Thyroid gland (tissue), 4 donors: Measurements from ENCODE around the gene MGST3. TPM values are rescaled to one million over a fixed set of nuclear protein-coding genes. Genes with fewer than 3 reads are reported as not detected.
"Not testable (repeated sequence)": the region's sequence is repeated elsewhere in the genome, so short reads cannot be mapped to it uniquely, and the experiment has no call there.

Source experiments
- DNase-seq, 2 donors: peaks; one replicate each; pipeline ENCODE4 v3.0.0-alpha.2; 2019
- H3K27ac ChIP-seq, 3 donors: fragments of 200-600 bp; sonication (generic); 1 replicate in 2 of 3; 2 replicates in 1 of 3; pipeline ENCODE4 v1.5.1; 2016 to 2019; ENCODE audit warnings: mild to moderate bottlenecking in 1 of 3, moderate library complexity in 1 of 3
- H3K27me3 ChIP-seq: fragments of 200-600 bp; sonication (generic); one replicate; pipeline ENCODE4 v1.5.1; 2019
- H3K36me3 ChIP-seq, 2 donors: fragments of 200-600 bp; sonication (generic); one replicate each; pipeline ENCODE4 v1.5.1; 2016 to 2019
- H3K4me1 ChIP-seq, 2 donors: fragments of 200-600 bp; sonication (generic); one replicate each; pipeline ENCODE4 v1.5.1; 2017 to 2019
- H3K4me3 ChIP-seq, 3 donors: fragments of 200-600 bp; sonication (generic); replicated peaks in 1 of 3; 1 replicate in 2 of 3; 2 replicates in 1 of 3; pipeline ENCODE4 v1.5.1; 2016; ENCODE audit warnings: mild to moderate bottlenecking in 1 of 3
- H3K9me3 ChIP-seq: fragments of 200-600 bp; sonication (generic); one replicate; pipeline ENCODE4 v1.5.1; 2017
- CTCF ChIP-seq, 6 experiments: fragments of 200-600 bp in 3 of 6; fragments of 450-650 bp in 3 of 6; sonication (generic) in 3 of 6; IDR thresholded peaks; one replicate each; pipeline ENCODE4 v1.5.1; 2016 to 2019; ENCODE audit warnings: antibody characterized with exemption in 6 of 6, mild to moderate bottlenecking in 2 of 6, inconsistent platforms in 1 of 6, moderate library complexity in 1 of 6
- POLR2A ChIP-seq, 2 donors: fragments of 450-650 bp; IDR thresholded peaks; one replicate each; pipeline ENCODE4 v1.6.1; 2017; ENCODE audit warnings: antibody characterized with exemption in 2 of 2, mild to moderate bottlenecking in 2 of 2, moderate library complexity in 1 of 2
- WGBS, 2 donors: methylation state at CpG; one replicate each; pipeline ENCODE4 v1.1.5; 2017; 5-methylcytosine and 5-hydroxymethylcytosine counted together
- intact Hi-C: fragments of 100-400 bp; cut with DNase I; formaldehyde crosslinking; loops from one replicate; pipeline ENCODE4 v1.15.1; 2023
- total RNA-seq, 4 donors: library from RNA; depleted of rRNA; stranded (reverse); fragments of >200 nt; gene quantifications; one replicate each; pipeline ENCODE4 v1.2.3, GENCODE V29; 2016

MGST3 gene
- total RNA-seq, 4 donors from 2014 or later, result 146 to 366 (median 307) TPM

GRCh38 chr1:165603810-165604209, 27.2 kb upstream of the MGST3 start:
- Histone ChIP-seq H3K27ac (no peak overlapping the region), H3K4me1 (peaks cover 5 to 11% of the 10 kb centered on the region in 2 donors), H3K4me3 (no peak overlapping the region), H3K27me3 (no peaks in the 10 kb centered on the region), H3K9me3 (no peaks in the 10 kb centered on the region), H3K36me3 (no peaks in the 10 kb centered on the region)
- DNase-seq, result no peak
- TF ChIP-seq POLR2A (IDR thresholded peaks at IDR 0.05), result no peak
- no peak for TF ChIP-seq CTCF (IDR thresholded peaks at IDR 0.05)
- intact Hi-C loops, result loop anchor here (5.0 to 10.0 kb wide), 2 partner anchors 161 to 308 kb away; partner anchors contain the start of gene TMCO1
- WGBS, 2 donors, result 65 to 66% methylated on average over 2 of the region's 2 CpGs

GRCh38 chr1:165605246-165605645, 25.8 kb upstream of the MGST3 start:
- intact Hi-C loops, result loop anchor here (10.0 kb wide), 1 partner anchor 160 kb away; the partner anchor contains the start of gene TMCO1
- 93 to 94% methylated on average over 4 of the region's 4 CpGs for whole genome bisulfite sequencing, 2 donors

GRCh38 chr1:165606676-165607075, 24.4 kb upstream of the MGST3 start:
- H3K27me3 ChIP-seq, H3K4me3 ChIP-seq, H3K4me1 ChIP-seq, H3K36me3 ChIP-seq, H3K27ac ChIP-seq, H3K9me3 ChIP-seq: not testable (repeated sequence)
- WGBS, 2 donors, result 34 to 40% methylated on average over 12 of the region's 12 CpGs
- intact Hi-C loops, result loop anchor here (10.0 kb wide), 1 partner anchor 158 kb away; the partner anchor contains the start of gene TMCO1
- DNase-seq, result peak; percentile 87 to 88

More at GRCh38 chr1:165605246-165605645, 25.8 kb upstream of the MGST3 start:
- no peak overlapping the region for H3K4me3 ChIP-seq
- no peaks in the 10 kb centered on the region for H3K27me3 ChIP-seq
- TF ChIP-seq CTCF (IDR thresholded peaks at IDR 0.05) (no peak), POLR2A (IDR thresholded peaks at IDR 0.05) (no peak)
- no peak overlapping the region for H3K27ac ChIP-seq
- no peaks in the 10 kb centered on the region for H3K36me3 ChIP-seq
- H3K4me1 ChIP-seq, result peaks cover 5 to 11% of the 10 kb centered on the region in 2 donors
- no peaks in the 10 kb centered on the region for H3K9me3 ChIP-seq
- DNase-seq, result no peak

GRCh38 chr1:165610866-165611265, 20.2 kb upstream of the MGST3 start:
- Histone ChIP-seq H3K27me3 (no peaks in the 10 kb centered on the region), H3K4me3 (no peak overlapping the region), H3K27ac (no peak overlapping the region), H3K36me3 (no peaks in the 10 kb centered on the region), H3K9me3 (no peaks in the 10 kb centered on the region), H3K4me1 (no peaks in the 10 kb centered on the region)
- intact Hi-C loops, result no loop called here
- DNase-seq, result peak in 1 of 2 donors; percentile 6
- 18 to 22% methylated on average over 1 of the region's 1 CpG for WGBS, 2 donors
- no peak for TF ChIP-seq CTCF (IDR thresholded peaks at IDR 0.05)
- no peak for TF ChIP-seq POLR2A (IDR thresholded peaks at IDR 0.05)

- TF ChIP-seq CTCF (IDR thresholded peaks at IDR 0.05), result no peak
- no peak for TF ChIP-seq POLR2A (IDR thresholded peaks at IDR 0.05)
- WGBS, 2 donors, result 87 to 93% methylated on average over 3 of the region's 3 CpGs
- no peak overlapping the region for H3K27ac ChIP-seq
These were observed 19.0 kb upstream of the MGST3 start for GRCh38 chr1:165612062-165612461.

More at GRCh38 chr1:165612062-165612461, 19.0 kb upstream of the MGST3 start:
- Histone ChIP-seq H3K9me3 (no peaks in the 10 kb centered on the region), H3K4me3 (no peak overlapping the region), H3K27me3 (no peaks in the 10 kb centered on the region), H3K36me3 (no peaks in the 10 kb centered on the region), H3K4me1 (no peaks in the 10 kb centered on the region)
- DNase-seq, result no peak
- intact Hi-C loops, result no loop called here
